Measurements from ENCODE around the gene MORN5. TPM values are rescaled to one million over a fixed set of nuclear protein-coding genes. Genes with fewer than 3 reads are reported as not detected.

Gene MORN5
- polyA plus RNA-seq, 3 donors from 2014 or later: not detected

- Mint-ChIP-seq H3K4me1 (no peaks in the 10 kb centered on the region), H3K27ac (no peak overlapping the region), H3K27me3 (ENCODE audit: low read depth in 3 of 3) (peaks cover 0 to 5% (median 3%) of the 10 kb centered on the region in 3 donors), H3K4me3 (no peak overlapping the region), H3K9me3 (no peaks in the 10 kb centered on the region), H3K36me3 (peaks cover 10 to 25% (median 14%) of the 10 kb centered on the region in 3 donors)
- DNase-seq: no peak
Observed at GRCh38 chr9:122236681-122237080, 77.0 kb downstream of the MORN5 start.

GRCh38 chr9:122239722-122240121 lies 80.0 kb downstream of the MORN5 start:
- DNase-seq: no peak
- Mint-ChIP-seq H3K4me1 (no peaks in the 10 kb centered on the region), H3K27me3 (ENCODE audit: low read depth in 3 of 3) (peaks cover 0 to 3% (median 1%) of the 10 kb centered on the region in 3 donors)

DNA sequence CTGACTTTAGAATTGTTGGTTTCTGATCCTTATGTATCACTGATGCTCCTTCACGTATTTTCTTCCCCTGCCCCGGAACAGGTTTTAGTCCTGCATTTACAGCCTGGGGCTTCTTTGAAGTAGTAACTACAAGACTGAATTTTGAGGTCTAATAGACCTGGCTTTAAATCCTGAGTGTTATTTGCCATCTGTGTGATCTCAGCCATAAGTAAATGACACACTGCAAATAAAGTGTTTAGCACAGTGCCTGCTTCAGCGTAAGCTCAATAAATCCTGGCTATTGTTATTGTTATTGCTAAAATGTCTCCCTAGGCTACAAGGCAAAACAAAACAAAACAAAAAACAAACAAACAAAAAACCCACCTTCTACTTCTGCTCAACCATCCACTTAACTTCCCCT lies 84.6 kb downstream of the MORN5 start:
- H3K36me3 Mint-ChIP-seq: peaks cover 27 to 61% (median 46%) of the 10 kb centered on the region in 3 donors
- no peak for DNase-seq
- peak overlapping the region in 1 of 6 donors; percentile 51 for H3K27ac Mint-ChIP-seq
- no peaks in the 10 kb centered on the region for H3K4me1 Mint-ChIP-seq
- H3K27me3 Mint-ChIP-seq (ENCODE audit: low read depth in 3 of 3): peaks cover 0 to 1% (median 0%) of the 10 kb centered on the region in 3 donors
- no peaks in the 10 kb centered on the region for H3K9me3 Mint-ChIP-seq
- no peak overlapping the region for H3K4me3 Mint-ChIP-seq

More at GRCh38 chr9:122239722-122240121, 80.0 kb downstream of the MORN5 start:
- Mint-ChIP-seq H3K27ac (no peak overlapping the region), H3K9me3 (no peaks in the 10 kb centered on the region), H3K36me3 (peaks cover 19 to 45% (median 28%) of the 10 kb centered on the region in 3 donors), H3K4me3 (no peak overlapping the region)

DNA sequence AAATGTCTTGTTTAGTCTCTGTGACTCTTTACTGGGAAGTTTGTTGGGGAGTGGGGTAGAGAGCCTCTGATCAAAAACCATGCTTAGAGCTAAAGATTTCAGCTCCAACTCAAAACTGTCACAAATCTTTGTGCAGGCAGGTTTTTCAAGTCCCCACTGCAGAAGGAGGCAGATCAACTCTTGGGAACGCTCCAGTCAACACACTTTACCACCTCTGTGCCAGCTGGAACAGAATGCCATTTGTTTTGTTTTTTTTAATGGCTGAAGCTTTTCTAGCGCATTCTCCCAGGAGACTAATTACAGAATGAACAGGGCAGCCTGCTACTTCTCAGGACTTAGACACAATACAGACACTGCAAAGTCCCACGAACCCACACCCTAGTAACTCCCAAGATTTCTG lies 87.0 kb downstream of the MORN5 start:
- Mint-ChIP-seq H3K27ac (no peak overlapping the region), H3K4me1 (peaks cover 0 to 4% of the 10 kb centered on the region in 2 donors)

GRCh38 chr9:122248448-122248865 lies 88.7 kb downstream of the MORN5 start:
- Mint-ChIP-seq H3K27me3 (ENCODE audit: low read depth in 3 of 3) (no peaks in the 10 kb centered on the region), H3K27ac (no peak overlapping the region), H3K4me1 (peaks cover 6 to 12% of the 10 kb centered on the region in 2 donors), H3K4me3 (no peak overlapping the region), H3K36me3 (peaks cover 24 to 53% (median 41%) of the 10 kb centered on the region in 3 donors), H3K9me3 (no peaks in the 10 kb centered on the region)
- DNase-seq: no peak

More for the DNA sequence above, 87.0 kb downstream of the MORN5 start:
- Mint-ChIP-seq H3K9me3 (no peaks in the 10 kb centered on the region), H3K36me3 (peaks cover 26 to 60% (median 45%) of the 10 kb centered on the region in 3 donors), H3K27me3 (ENCODE audit: low read depth in 3 of 3) (no peaks in the 10 kb centered on the region), H3K4me3 (no peak overlapping the region)
- DNase-seq: no peak

Other genes starting within 250 kb of the MORN5 start
- gene TTLL11, start 66.6 kb upstream of the MORN5 start, polyA plus RNA-seq: 1 to 10 TPM; 3.1 to 8.3 (median 5.6) TPM
- 10 to 100 TPM; 67.9 to 89.2 (median 79.3) TPM for gene NDUFA8, start 129 bp upstream of the MORN5 start, polyA plus RNA-seq
- gene LHX6, start 69.0 kb downstream of the MORN5 start, polyA plus RNA-seq: not detected
- gene RBM18, start 104.9 kb downstream of the MORN5 start, polyA plus RNA-seq: 10 to 100 TPM; 20.9 to 26.5 (median 21.8) TPM
- 10 to 100 TPM; 11.5 to 18.4 (median 16.3) TPM for gene MRRF, start 105.0 kb downstream of the MORN5 start, polyA plus RNA-seq
- 1 to 10 TPM; 1.8 to 5.4 (median 2.0) TPM for gene PTGS1, start 211.1 kb downstream of the MORN5 start, polyA plus RNA-seq